ENCODE data around the gene DUSP22. TPM values are rescaled to one million over a fixed set of nuclear protein-coding genes. Genes with fewer than 3 reads are reported as not detected.

Gene DUSP22
- total and polyA plus RNA-seq, 9 of the 15 experiments (the other 6 are each of a cell fraction or from before 2014, with no cell fraction given) = 9.3 to 19.4 (median 11.8) TPM

- no peak overlapping the region for H2AFZ ChIP-seq (ENCODE audit: low read depth, low read length)
- BruUV-seq (replicated peaks) = no TSS peak
- no peaks in the 10 kb centered on the region for H3K9me1 ChIP-seq (ENCODE audit: control insufficient read depth, insufficient read depth, low read length)
- no peaks in the 10 kb centered on the region for H3K36me3 ChIP-seq (ENCODE audit: control insufficient read depth, insufficient read depth, low read length)
- ATAC-seq (peak; percentile 11; the same call in 2 of the 3 replicates), DNase-seq (ENCODE audit: extremely low read depth in 1 of 4, low spot score in 3 of 4) (no peak), FAIRE-seq (no peak)
- H3K79me2 ChIP-seq (ENCODE audit: control insufficient read depth, insufficient read depth, low read length) = no peaks in the 10 kb centered on the region
- intact Hi-C loops (cut with micrococcal nuclease) = no loop called here
- no peak overlapping the region for H3K9ac ChIP-seq (ENCODE audit: insufficient read depth in 1 of 2, low read depth in 2 of 2, low read length in 2 of 2)
- H3K4me1 ChIP-seq (replicated peaks in 1 of 2; ENCODE audit: control insufficient read depth in 2 of 2, insufficient read depth in 2 of 2, low read length in 2 of 2) = no peaks in the 10 kb centered on the region; a peak in 1 of 5 replicates
- H3K4me3 ChIP-seq = no peak overlapping the region
- no peak overlapping the region for H3K4me2 ChIP-seq (ENCODE audit: insufficient read depth, low read length)
- peaks cover 3 to 47% of the 10 kb centered on the region in 2 experiments; a peak in 4 of 5 replicates for H3K27me3 ChIP-seq (ENCODE audit: control insufficient read depth in 2 of 2, insufficient read depth in 2 of 2, low read length in 2 of 2)
- H3K9me3 ChIP-seq (replicated peaks; ENCODE audit: control insufficient read depth, insufficient read depth, low read depth, low read length) = no peaks in the 10 kb centered on the region
- in situ Hi-C loops (cut with MboI) = no loop called here
- peaks cover 44% of the 10 kb centered on the region for H4K20me1 ChIP-seq (replicated peaks; ENCODE audit: control insufficient read depth, insufficient read depth, low read length)
- ChIA-PET POLR2A (interaction anchor here (0.7 to 3.2 kb wide), 6 partner anchors 9 to 951 kb away, joined by 3 to 15 read pairs (median 3); no protein-coding TSS in a partner anchor), CTCF (ENCODE audit: low intra/inter-chr PET ratio) (no interaction called here)
- H3K27ac ChIP-seq (ENCODE audit: extremely low read depth, low read depth, low read length) = no peak overlapping the region
- WGBS (ENCODE audit: insufficient coverage, low coverage, missing lambda C conversion rate) = 20% methylated on average over 3 of the region's 3 CpGs
- no peak for TF ChIP-seq PURB (CRISPR knock-in tag; IDR thresholded peaks at IDR 0.05; ENCODE audit: low read depth)
- TF ChIP-seq HNRNPLL (IDR thresholded peaks at IDR 0.05; ENCODE audit: low read depth, low read length, poor library complexity, severe bottlenecking) = no peak
- no peak for TF ChIP-seq KHSRP (IDR thresholded peaks at IDR 0.05)
- no peak for TF ChIP-seq CBFB (CRISPR knock-in tag; IDR thresholded peaks at IDR 0.05)
- no peak for TF ChIP-seq SPI1 (IDR thresholded peaks at IDR 0.05; ENCODE audit: borderline replicate concordance, low read depth, low read length)
- no peak for TF ChIP-seq SRSF9 (IDR thresholded peaks at IDR 0.05; ENCODE audit: borderline replicate concordance, low read depth, low read length)
- TF ChIP-seq CGGBP1 (CRISPR knock-in tag; IDR thresholded peaks at IDR 0.05) = no peak
- TF ChIP-seq CHD7 (IDR thresholded peaks at IDR 0.05; ENCODE audit: low read depth, low read length) = no peak
- no peak for TF ChIP-seq MBD2 (IDR thresholded peaks at IDR 0.05; ENCODE audit: borderline replicate concordance, low read depth)
These were observed 29.4 kb downstream of the DUSP22 start for GRCh38 chr6:321536-322258.
